Activated CD4-positive, alpha-beta T cell treated with anti-CD3 and anti-CD28 coated beads, Interleukin-2, amount 50 U/mL, for 24 hours (primary cell): ENCODE measurements around the gene DMRTC2.

ENCODE experiments used
- DNase-seq, 2 donors: peaks; one replicate each; pipeline ENCODE4 v3.0.0-alpha.2; 2020; ENCODE audit warnings: low read depth in 1 of 2, low spot score in 1 of 2

Gene DMRTC2

DNA sequence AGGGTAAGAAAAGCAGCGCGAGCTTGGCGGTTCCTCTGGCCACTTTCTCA, at the start of gene DMRTC2:
Gene DMRTC2 (plus strand): TSS at position 42 of the 50 bp plus-strand sequence. CDS start 2,387 bp downstream, outside the sequence.
- DNase-seq = no peak

DNA sequence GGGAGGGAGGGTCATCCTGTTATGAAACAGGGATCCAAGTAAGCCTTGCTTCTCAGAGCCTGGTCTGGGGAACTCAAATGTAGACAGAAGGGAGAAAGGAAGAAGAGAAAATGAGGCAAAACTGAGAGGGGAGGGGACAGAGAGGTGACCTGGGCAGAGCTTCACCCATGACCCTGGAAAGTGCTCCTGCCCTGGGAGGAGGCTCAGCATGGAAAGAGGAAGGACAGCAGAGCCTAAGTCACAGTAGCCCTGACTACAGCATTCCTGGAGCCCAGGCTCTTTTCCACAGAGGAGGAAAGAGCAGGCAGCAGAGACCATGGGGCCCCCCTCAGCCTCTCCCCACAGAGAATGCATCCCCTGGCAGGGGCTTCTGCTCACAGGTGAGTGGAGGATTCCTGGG, 48.5 kb upstream of the DMRTC2 start, which contains the start of gene CEACAM3:
Gene CEACAM3 (plus strand): TSS at position 226 of the 400 bp plus-strand sequence. CDS start 91 bp downstream, at position 317.
- no peak for DNase-seq

DNA sequence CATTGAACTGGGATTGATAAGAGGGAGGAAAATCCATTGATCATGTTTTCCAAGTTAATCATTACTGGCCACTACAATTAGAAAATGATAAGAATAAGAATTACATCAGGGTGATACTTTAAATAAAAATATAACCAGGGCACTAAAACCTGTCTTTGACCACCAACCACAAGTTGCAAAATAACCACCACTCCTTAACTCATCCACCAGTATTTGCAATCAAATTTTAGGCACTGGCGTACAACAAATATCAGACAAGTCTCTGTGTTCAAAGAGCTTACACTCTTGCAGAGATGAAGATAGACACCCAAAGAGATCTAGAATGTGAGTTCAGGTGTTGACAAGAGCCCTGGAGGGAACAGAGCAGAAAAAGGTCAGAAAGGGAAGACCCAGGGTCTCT, 47.9 kb upstream of the DMRTC2 start:
- DNase-seq = no peak

DNA sequence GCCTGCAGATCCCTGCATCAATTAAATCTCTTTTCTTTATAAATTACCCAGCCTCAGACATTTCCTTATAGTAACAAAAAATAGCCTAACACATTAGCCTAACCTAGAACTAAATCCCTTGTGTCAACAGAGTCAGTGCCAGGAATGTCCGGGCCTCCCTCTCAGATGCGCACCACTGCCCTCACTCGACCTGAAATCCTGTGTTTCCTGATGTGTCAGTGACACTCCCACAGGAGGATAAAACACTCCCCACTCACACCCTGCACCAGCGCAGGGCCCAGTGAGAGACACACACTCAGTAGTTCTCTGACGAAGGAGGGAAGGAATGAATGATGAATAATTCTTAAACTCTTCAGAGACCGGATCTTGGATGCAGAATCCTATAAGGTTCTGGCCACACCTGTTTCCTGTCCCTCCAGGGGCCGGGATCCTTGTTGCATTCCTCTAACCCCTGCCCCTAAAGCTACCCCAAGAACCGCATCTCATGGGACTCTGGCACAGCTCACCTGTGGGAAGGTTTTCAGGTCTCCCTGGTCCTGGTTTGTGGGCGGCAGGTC, 45.3 kb upstream of the DMRTC2 start:
- DNase-seq = no peak

DNA sequence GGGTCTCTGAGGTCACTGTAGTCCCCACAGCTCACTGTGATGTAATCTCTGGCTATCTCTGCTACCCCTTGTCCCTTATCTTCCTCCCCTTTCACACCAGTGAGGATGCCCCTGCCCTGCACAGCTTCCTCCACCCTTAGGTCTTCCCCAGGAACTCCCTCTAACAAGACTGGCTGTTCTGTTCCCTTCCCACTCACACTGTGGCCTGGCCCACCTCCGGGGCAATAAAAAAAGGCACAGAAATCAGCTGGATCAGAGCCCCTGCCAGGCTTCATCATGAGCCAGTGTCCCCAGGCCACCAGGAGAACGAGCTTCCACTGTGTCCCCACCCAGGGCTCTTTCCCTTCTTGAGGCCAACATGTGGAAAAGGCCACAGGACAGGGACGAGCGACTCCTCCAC, 43.8 kb upstream of the DMRTC2 start:
- no peak for DNase-seq

DNA sequence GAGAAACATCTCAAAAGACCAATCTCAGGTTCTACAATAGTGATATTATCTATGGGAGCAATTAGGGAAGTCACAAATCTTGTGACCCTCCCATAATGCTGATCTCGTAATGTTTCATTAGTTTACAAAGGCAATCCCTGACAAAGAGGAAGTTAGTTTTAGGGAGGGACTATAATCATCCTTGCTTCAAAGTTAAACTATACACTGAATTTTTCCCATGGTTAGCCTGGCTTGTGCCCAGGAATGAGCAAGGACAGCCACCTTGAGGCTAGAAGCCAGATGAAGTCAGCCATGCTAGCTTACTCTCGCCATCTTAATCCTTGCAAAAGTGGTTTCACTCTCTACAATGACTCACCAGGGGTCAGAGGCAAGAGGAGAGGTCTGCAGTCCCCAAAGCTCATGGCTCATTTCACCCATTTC, 43.0 kb upstream of the DMRTC2 start:
- DNase-seq = no peak

DNA sequence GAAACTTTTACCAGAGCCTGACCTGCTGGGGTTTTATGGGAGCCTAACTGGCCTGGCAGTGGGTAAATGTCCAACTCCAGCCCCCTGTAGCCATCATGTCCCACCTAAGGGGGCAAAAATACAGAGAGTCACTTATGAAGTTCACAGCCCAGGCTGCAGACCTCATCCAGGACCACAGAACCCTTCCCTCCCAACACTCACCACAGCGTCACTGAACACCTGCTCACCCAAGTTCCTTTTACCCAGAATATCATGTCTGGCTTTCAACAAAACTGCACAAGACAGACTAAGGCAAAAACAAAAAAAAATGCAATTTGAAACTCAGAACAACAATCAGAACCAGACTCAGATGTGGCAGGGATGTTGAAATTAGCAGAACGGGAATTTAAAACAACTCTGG, 42.1 kb upstream of the DMRTC2 start:
- DNase-seq = no peak

DNA sequence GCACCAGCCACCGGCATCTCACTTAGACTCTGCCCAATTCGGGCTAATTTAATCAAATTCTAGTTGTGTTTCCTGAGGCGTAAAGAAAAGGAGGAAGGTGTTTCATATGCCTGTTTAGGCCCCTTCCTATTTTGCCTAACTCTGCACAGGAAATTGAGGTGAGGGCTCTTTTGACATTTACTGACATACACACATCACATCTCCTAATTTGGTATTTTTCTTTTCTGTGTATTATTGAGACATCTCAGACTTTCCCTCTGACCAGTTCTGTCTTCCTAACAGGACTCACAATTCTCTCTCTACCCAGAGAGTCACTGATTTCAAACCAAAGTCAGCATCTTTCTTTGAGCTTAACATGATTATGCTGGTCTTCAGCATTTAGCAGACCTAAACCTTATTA, 40.5 kb upstream of the DMRTC2 start:
- no peak for DNase-seq

DNA sequence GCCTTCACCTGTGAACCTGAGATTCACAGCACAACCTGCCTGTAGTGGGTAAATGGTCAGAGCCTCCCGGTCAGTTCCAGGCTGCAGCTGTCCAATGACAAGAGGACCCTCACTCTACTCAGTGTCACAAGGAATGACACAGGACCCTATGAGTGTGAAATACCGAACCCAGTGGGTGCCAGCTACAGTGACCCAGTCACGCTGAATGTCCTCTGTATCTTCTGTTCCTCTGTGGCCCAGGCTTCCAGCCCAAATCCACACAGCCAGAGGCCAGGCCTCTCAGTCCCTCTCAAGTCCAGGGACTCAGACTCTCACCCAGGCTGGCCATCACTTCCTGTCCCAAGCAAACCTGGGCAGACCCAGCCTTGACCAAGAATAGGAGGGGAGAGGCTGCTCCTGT, 37.7 kb upstream of the DMRTC2 start:
- no peak for DNase-seq

DNA sequence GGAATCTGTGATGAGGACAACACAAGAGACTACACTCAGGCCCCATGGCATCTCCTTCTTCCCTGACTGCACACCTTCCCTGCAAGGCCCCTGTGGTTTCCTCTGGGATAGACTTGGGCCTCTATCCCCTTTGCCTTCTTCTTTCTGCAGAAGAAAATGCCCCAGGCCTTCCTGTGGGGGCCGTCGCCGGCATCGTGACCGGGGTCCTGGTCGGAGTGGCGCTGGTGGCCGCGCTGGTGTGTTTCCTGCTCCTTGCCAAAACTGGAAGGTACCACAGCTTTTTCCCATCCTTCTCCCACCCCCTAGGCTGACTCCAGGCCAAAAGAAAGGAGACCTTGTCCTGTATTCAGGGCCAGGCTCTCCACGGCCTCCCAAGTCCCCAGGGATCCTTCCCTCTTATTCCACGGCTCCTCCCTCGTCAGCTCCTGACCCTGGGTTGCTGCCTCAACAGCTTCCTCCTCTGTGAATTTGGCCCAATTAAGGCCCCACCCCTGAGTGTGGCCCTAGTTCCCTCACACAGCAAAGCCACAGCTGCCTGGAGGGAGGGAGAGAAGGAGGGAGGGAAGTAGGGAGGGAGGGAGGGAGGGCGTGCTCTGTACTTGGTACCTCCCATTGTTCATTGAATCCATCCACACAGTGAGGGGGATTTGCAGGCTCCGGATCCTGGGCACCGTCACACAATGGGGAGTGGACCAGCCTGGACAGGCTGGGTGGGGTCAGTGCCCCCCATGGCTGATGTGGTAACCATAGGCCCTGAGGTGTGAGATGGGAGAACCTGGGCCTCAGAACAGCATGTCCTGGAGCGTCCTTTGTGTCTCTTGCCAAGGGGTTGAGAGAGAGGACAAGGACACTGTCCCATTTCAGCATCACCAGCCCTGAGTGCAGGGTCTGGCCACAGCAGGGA, 35.9 kb upstream of the DMRTC2 start:
- DNase-seq = no peak

DNA sequence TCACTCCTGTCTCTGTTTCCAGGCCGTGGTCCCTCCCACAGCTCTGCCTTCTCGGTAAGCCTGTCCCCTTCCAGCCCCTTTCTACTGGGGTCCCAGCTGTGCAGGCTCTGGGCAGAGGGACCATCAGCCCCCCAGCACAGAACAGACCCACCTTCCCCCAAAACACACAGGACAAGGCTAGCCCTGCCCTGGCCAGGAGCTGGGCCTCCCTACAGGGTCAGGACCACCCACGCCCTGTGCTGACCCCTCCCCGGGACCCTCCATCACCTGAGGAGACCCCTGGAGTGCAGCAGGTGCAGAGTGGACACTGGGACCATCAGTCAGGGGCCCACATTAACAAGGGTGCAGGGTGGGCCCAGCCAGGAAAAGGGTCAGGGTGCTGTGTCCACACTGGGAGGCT, 34.5 kb upstream of the DMRTC2 start:
- no peak for DNase-seq

DNA sequence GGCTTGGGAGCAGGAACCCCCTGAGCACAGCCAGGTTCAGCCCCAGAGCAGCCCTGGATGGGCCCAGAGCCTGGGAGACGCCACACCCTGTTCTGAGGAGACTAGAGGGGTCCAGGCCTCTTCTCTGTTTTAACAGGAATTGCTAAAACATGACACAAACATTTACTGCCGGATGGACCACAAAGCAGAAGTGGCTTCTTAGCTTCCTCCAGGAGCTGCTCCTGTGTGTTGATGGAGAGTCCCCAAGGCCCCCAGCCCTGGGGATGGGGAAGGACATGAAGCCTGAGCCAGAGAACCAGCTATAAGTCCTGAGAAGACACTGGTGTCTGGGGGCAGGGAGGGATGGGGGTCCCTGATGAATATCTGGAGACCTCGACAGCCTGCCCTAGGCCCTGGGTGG, 33.8 kb upstream of the DMRTC2 start:
- no peak for DNase-seq

DNA sequence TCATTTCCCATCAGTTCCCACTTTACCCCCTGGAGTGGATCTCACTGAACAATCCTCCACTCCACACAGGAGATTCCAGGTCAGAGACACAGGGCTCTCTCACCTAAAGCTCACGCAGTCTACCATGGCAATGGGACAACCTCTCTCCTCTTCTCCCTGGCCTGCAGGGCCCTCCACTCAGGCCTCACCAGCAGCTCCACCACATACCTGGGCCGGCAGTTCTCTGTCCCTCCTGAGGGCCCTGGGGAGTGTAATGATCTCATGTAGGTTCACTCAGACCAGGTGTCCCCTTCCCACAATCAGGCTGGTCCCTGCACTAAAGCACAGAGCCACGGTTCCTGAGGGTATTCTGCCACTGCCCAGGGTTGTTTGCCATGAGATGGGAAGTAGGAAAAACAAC, 32.9 kb upstream of the DMRTC2 start:
- DNase-seq = no peak

DNA sequence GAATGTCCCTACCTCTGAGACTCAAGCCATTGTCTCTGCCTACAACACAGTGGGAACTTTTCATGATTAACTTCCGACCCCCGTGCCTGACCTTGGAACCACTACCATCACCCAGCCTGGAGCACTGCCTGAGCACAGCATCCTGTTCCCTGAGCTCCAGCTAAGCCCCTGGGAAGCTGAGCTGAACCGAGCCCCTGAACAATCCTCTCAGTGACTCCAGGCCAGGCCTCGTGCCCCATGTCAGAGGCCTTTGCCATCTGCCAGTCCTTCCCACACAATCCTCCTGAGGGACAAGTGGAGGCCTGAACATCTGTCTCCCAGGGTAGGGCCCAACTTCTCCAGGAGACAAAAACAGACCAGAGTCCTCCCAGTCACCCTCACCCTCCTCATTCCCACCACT, 30.9 kb upstream of the DMRTC2 start:
- no peak for DNase-seq

DNA sequence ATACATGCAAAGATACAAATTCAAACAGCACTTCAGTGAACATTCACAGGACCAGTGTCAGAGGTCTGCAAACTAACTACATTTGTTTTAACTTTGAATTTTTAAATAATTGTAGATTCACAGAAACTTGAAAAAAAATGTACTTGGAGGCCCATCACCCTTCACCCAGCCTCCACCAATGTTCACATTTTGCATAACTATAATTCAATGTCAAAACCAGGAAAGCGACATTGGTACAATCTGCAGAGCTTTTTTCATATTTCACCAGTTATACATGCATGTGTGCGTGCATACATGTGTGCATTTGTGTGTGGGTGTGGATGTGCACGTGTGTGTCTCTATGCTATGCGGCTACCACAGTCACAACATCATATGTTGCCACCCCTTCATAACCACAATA, 29.5 kb upstream of the DMRTC2 start:
- no peak for DNase-seq

DNA sequence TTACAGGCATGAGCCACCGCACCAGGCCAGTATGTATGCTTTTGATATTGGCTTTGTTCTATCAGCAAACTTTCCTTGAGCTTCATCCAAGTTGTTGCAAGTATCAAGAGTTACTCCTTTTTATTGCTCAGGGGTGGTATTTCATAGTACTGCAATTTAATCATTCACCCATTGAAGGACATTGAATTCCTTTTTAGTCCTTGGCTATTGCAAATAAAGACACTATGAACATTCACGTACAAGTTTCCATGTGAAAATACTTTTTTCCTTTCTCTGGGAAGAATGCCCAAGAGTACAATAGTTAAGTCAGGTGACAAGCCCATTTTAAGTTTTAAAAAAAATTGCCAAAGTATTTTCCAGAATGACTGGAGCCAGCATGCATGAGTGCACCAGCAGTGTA, 28.1 kb upstream of the DMRTC2 start:
- DNase-seq = no peak

DNA sequence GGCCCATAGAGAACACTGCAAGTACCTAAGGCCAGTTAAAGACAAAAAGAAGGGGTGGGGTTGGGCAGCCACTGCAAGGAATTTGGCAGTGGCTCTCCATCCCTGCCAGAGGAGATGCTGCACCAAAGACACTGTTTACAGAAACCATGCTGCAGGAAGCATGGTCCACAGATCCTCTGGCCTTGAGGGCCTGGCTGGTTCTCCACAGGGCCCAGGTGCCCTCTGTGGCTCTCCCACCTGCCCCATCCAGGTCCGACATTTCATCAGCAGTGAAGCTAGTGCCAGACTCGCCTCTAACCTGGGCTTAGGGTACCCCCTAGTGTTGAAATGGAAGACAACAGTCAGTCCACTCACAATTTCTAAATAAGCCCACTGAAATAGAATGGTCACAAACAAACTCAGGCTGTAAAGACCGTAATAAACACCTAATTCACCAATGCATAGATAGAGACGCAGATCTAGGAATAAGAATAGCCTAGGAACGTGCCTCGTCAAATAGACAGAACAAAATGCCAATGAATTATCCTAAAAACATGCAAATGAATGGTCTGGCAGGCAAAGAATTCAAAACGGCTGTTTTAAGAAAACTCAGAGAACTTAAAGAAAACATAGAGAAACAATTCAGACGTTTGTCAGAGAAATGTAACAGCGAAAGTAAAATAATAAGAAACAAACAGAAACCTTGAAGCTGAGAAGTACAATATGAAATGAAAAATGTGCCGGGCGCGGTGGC, 23.7 kb upstream of the DMRTC2 start:
- DNase-seq = peak in 1 of 2 donors; percentile 30

DNA sequence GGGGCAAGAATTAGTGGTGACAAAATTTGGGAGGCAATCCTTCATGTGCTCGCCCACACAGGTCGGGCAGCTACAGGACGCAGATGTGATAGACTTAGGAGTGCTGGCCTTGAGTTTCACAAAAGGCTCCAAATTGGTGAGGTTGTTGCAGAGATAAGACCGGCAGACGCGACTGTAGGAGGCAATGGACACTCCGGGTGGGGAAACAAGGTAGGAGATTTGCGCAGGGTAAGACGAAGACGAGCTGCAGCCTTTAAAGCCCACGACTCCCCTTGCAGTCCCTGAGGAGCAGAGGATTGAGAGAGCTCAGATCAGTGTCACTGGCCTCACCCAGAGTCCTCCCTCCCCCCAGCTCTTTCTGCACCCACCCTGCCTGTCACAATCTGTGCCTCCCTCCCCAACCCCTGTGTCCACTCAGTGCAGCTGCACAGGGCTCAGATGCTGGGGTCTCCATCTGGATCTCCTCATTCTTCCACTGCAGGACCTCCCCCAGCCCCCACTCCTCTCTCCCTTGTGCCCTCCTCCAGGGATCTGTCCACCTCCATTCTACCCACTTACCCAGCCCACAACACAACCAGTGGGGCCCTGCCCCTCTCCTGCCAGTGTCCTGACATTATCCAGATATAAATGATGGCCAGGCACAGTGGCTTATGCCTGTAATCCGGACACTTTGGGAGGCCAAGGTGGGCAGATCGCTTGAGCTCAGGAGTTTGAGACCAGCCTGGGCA, 6.7 kb upstream of the DMRTC2 start:
- no peak for DNase-seq

DNA sequence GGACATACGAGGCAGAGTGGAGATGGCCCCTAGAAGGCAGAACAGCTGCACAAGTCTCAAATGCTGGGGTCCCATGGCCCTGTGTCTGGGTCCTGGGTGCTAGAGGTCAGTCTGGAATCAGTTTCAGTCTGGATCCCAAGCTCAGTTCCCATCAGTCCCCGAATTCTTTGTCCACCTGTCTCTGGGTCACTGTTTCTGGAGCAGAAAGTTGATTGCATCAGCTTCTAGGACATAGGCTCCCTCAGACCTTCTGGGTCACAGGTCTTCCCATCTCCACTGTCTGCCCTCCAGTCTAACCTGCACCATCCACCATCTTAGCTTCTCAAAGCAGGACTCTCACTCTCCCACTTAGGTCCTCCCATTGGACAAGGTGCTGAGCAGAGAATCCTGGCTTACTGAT, 5.6 kb upstream of the DMRTC2 start:
- DNase-seq = no peak

DNA sequence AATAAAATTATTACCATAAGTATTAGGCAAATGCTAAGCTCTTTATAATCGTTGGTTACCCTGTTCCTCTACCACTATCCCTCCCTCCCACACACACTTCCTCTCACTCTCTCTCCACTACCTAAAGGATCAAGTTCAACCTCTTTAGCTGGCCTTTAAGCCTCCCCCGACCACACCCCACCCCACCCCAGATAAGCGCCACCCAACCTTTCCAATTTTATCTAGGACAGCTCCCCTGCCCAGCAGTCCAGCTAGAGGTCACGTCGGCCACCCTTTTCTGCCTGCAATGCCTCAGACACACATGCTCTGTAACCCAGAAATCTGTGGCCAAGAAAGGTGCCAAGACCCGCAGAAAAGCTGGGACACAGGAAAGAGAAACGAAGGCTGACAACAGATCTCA, 1.5 kb upstream of the DMRTC2 start:
- no peak for DNase-seq

DNA sequence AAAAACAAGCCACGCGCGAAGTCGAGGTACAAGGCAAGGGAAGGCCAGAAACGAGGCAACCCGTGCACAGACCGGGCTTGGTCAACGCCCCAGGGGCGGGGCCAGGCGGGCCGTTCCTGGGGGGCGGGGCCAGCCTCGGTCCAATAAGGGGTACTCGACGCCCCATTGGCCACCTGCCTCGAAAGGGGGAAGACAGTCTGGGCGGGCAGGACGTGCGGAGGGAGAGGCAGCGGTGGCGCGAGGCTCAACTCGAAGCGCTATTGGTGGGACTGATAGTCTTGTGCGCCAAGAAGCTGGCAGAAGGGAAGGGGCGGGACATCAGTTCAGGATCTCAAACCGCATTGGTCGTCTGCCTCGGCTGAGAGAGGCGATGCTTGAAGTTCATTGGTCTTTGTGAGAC, 241 bp upstream of the DMRTC2 start, which contains the start of gene LYPD4:
Gene LYPD4 (minus strand): TSS at position 83 of the 400 bp plus-strand sequence. CDS start 5,398 bp downstream, outside the sequence.
- no peak for DNase-seq

DNA sequence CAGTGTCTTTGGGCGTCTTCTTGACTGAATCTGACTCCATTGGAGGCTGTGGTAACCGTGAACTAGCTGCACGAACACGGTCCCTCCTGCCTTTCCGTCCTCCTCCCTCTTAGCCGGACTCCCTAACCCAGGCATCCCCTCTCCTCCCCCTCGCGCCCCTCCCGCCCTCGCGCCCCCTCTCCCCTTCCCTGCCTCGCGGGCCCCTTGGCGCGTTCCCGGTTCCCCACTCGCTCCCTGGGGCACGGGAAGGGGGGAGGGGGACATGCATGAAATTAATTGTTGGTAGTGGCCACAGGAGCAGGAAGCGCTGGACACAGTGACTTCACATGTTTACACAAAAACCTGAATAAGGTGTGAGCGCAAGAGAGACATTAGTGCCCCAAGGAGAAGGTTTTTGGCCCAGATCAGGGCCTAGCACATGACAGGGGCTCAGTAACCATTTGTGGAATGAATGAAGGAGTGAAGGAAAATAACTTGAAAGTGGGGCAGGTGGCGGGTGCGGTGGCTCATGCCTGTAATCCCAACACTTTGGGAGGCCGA, 279 bp downstream of the DMRTC2 start:
- DNase-seq = no peak
